Heart left ventricle (tissue), 16 donors: ENCODE results near the gene PTPRCAP. TPM values are rescaled to one million over a fixed set of nuclear protein-coding genes. Genes with fewer than 3 reads are reported as not detected.

ENCODE experiments used
- ATAC-seq, 4 donors: fragments of 200-7000 bp; cut with Tn5 transposase; one replicate each; pipeline ENCODE4 v1.9.1; 2020 to 2022; ENCODE audit warnings: moderate library complexity in 4 of 4, mild to moderate bottlenecking in 3 of 4, moderate number of reproducible peaks in 1 of 4
- DNase-seq, 5 donors: peaks; one replicate each; pipeline ENCODE4 v3.0.0-alpha.2; 2020
- H3K27ac ChIP-seq, 12 donors: fragments of 200-600 bp; sonication (generic) in 4 of 12; one replicate each; pipeline versions ENCODE4 v1.5.0 to v1.8.0; 2016 to 2022; ENCODE audit warnings: mild to moderate bottlenecking in 2 of 12
- H3K27me3 ChIP-seq, 9 donors: fragments of 200-600 bp; sonication (generic) in 2 of 9; one replicate each; pipeline versions ENCODE4 v1.5.1 to v1.8.0; 2016 to 2022; ENCODE audit warnings: mild to moderate bottlenecking in 3 of 9
- H3K36me3 ChIP-seq, 9 donors: fragments of 200-600 bp; sonication (generic) in 2 of 9; one replicate each; pipeline versions ENCODE4 v1.5.0 to v1.8.0; 2018 to 2022; ENCODE audit warnings: mild to moderate bottlenecking in 2 of 9
- H3K4me1 ChIP-seq, 12 donors: fragments of 200-600 bp; sonication (generic) in 4 of 12; one replicate each; pipeline versions ENCODE4 v1.5.0 to v1.8.0; 2016 to 2022; ENCODE audit warnings: mild to moderate bottlenecking in 3 of 12
- H3K4me3 ChIP-seq, 12 donors: fragments of 200-600 bp; sonication (generic) in 4 of 12; one replicate each; pipeline versions ENCODE4 v1.5.0 to v1.8.0; 2017 to 2022; ENCODE audit warnings: mild to moderate bottlenecking in 9 of 12, moderate library complexity in 4 of 12
- H3K9me3 ChIP-seq, 12 donors: fragments of 200-600 bp; sonication (generic) in 4 of 12; one replicate each; pipeline versions ENCODE4 v1.5.0 to v1.8.0; 2016 to 2022; ENCODE audit warnings: mild to moderate bottlenecking in 1 of 12
- POLR2A ChIP-seq, 2 donors: fragments of 450-650 bp; IDR thresholded peaks; one replicate each; pipeline ENCODE4 v1.6.1; 2017; ENCODE audit warnings: antibody characterized with exemption in 2 of 2, mild to moderate bottlenecking in 2 of 2, moderate library complexity in 2 of 2
- WGBS, 4 donors: extraction: QIAGEN DNeasy Blood & Tissue Kit in 2 of 4; methylation state at CpG; one replicate each; pipeline versions ENCODE4 v1.1.5 to v1.1.7; 2013 to 2018; 5-methylcytosine and 5-hydroxymethylcytosine counted together
- intact Hi-C, 10 donors: fragments of 100-400 bp; cut with DNase I; formaldehyde crosslinking; loops; one replicate each; pipeline versions ENCODE4 v1.11.1 to v1.14.2; 2022
- polyA plus RNA-seq, 2 donors: library from polyadenylated mRNA; stranded (reverse); fragments of 200-250 nt; gene quantifications; one replicate each; pipeline ENCODE4 v1.2.3, GENCODE V29; 2013
- total RNA-seq, 9 donors: library from RNA; depleted of rRNA in 2 of 9; stranded (reverse); fragments of >200 nt in 2 of 9; fragmentation: NEBNext Ultra II Directional in 3 of 9; extraction: Animal tissue kit (Norgen Biotek cat#: 25700) in 3 of 9; gene quantifications; one replicate each; pipeline versions ENCODE4 v1.1.0 to v1.2.4, GENCODE V29; 2016 to 2023
- TF ChIP-seq, protein P1 (sequence below), 12 donors: fragments of 200-600 bp; sonication (generic) in 4 of 12; IDR thresholded peaks; one replicate each; pipeline versions ENCODE4 v1.5.0 to v1.8.0; 2018 to 2022; ENCODE audit warnings: antibody characterized with exemption in 12 of 12, mild to moderate bottlenecking in 5 of 12
- donor health status: ischemic (EF 13 %, LVEDD 7.1; RV severe dilation, severe dysfunction).
- donor health status: healthy with polysubstance abuse.
- donor health status: DM: no; HTN: yes; CAD: no.
- donor health status: DM: no; HTN: no; CAD: no.
- donor health status: ischemic (EF 25% LVEDD 6.9; RV normal size, moderate dysfunction).
- donor health status: ischemic (EF 25% LVEDD 5.7; RV mildly dilated, moderate dysfunction).
- donor health status: healthy.
- donor health status: DM: yes; HTN: yes; CAD: no.
- donor health status: ischemic (EF 35%, LVEDD 5.7; RV mildly dilated, moderate dysfunction).
- donor health status: nonischemic (EF 11% LVEDD 7.7; RV severe dilation, severe dysfunction).
- donor health status: DM: yes; HTN: yes; CAD: no.
- donor health status: PGD.
- donor health status: ischemic (EF 29% LVEDD 5.4; RV normal size, mild dysfunction).
- donor health status: nonischemic (EF 23%, LVEDD 6.1; RV moderate dilation, normal function).

Gene PTPRCAP
- total and polyA plus RNA-seq, 11 donors: 0.50 to 11.0 (median 1.3) TPM

DNA sequence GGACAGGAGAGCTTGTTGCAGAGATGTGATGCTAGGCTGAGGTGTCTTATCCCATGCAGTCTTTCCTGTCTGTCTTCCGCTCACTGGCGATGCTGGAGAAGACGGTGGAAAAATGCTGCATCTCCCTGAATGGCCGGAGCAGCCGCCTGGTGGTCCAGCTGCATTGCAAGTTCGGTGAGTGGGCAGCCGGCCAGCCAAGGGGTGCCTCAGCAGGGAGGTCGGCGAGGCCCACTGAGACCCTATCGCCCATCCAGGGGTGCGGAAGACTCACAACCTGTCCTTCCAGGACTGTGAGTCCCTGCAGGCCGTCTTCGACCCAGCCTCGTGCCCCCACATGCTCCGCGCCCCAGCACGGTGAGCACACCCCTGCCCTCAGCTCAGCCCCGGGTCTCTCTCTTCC is 44.0 kb downstream of the PTPRCAP start:
- H3K9me3 ChIP-seq: no peaks in the 10 kb centered on the region
- H3K4me1 ChIP-seq: peaks cover 0 to 47% (median 23%) of the 10 kb centered on the region in 12 donors
- WGBS, 4 donors: 90 to 95% (median 93%) methylated on average over 13 to 18 of the region's 18 CpGs
- ATAC-seq (no peak), DNase-seq (no peak)
- TF ChIP-seq, protein P1, sequence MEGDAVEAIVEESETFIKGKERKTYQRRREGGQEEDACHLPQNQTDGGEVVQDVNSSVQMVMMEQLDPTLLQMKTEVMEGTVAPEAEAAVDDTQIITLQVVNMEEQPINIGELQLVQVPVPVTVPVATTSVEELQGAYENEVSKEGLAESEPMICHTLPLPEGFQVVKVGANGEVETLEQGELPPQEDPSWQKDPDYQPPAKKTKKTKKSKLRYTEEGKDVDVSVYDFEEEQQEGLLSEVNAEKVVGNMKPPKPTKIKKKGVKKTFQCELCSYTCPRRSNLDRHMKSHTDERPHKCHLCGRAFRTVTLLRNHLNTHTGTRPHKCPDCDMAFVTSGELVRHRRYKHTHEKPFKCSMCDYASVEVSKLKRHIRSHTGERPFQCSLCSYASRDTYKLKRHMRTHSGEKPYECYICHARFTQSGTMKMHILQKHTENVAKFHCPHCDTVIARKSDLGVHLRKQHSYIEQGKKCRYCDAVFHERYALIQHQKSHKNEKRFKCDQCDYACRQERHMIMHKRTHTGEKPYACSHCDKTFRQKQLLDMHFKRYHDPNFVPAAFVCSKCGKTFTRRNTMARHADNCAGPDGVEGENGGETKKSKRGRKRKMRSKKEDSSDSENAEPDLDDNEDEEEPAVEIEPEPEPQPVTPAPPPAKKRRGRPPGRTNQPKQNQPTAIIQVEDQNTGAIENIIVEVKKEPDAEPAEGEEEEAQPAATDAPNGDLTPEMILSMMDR (IDR thresholded peaks at IDR 0.05): no peak
- TF ChIP-seq POLR2A (IDR thresholded peaks at IDR 0.05): no peak
- peaks cover 0 to 42% (median 23%) of the 10 kb centered on the region in 9 donors for H3K36me3 ChIP-seq
- no peaks in the 10 kb centered on the region for H3K27me3 ChIP-seq
- no peak overlapping the region for H3K27ac ChIP-seq
- intact Hi-C loops: loop anchor here in 3 of 10 donors (5.0 kb wide), 2 partner anchors 89 to 114 kb away; partner anchors contain the start of genes CDK2AP2 (in 3 of the 3), PITPNM1 (in 3 of the 3) and AIP (in 1 of the 3)
- no peak overlapping the region for H3K4me3 ChIP-seq

DNA sequence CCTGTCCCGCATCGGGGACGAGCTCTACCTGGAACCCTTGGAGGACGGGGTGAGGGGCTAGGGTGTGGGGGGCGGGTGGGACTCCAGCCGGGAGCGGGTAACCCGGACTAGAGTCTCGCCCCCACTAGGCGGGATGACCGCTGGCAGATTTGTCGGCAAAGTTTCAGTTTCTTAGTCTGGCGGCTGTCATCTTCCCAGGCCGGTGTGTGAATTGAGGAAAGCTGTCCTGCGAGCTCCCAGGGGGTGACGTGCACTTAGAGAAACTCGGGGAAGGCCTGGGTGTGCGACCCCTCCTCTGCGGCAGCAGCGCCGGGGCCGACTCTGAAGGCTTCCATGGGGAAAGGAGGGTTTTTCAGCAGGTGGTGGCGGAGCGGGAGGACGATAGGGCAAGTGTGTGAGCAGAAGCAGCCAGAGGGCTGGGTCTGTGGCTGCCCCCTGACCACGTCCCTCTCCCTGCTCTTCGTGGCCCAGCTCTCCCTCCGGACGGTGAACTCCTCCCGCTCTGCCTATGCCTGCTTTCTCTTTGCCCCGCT is 45.2 kb downstream of the PTPRCAP start:
- H3K4me1 ChIP-seq: peaks cover 0 to 36% (median 20%) of the 10 kb centered on the region in 12 donors
- peaks cover 0 to 30% (median 11%) of the 10 kb centered on the region in 9 donors for H3K36me3 ChIP-seq
- intact Hi-C loops: loop anchor here in 3 of 10 donors (5.0 kb wide), 2 partner anchors 90 to 115 kb away; partner anchors contain the start of genes CDK2AP2 (in 3 of the 3), PITPNM1 (in 3 of the 3) and AIP (in 1 of the 3)
- TF ChIP-seq POLR2A (IDR thresholded peaks at IDR 0.05): no peak
- TF ChIP-seq, protein P1 (IDR thresholded peaks at IDR 0.05): no peak
- H3K27ac ChIP-seq: peak overlapping the region in 11 of 12 donors; percentile 32 to 93 (median 84)
- H3K4me3 ChIP-seq: peak overlapping the region; percentile 51 to 93 (median 78)
- WGBS, 4 donors: 6 to 14% (median 10%) methylated on average over 18 to 31 of the region's 31 CpGs
- ATAC-seq (peak in 1 of 4 donors; percentile 8), DNase-seq (no peak)
- no peaks in the 10 kb centered on the region for H3K9me3 ChIP-seq
- H3K27me3 ChIP-seq: no peaks in the 10 kb centered on the region

DNA sequence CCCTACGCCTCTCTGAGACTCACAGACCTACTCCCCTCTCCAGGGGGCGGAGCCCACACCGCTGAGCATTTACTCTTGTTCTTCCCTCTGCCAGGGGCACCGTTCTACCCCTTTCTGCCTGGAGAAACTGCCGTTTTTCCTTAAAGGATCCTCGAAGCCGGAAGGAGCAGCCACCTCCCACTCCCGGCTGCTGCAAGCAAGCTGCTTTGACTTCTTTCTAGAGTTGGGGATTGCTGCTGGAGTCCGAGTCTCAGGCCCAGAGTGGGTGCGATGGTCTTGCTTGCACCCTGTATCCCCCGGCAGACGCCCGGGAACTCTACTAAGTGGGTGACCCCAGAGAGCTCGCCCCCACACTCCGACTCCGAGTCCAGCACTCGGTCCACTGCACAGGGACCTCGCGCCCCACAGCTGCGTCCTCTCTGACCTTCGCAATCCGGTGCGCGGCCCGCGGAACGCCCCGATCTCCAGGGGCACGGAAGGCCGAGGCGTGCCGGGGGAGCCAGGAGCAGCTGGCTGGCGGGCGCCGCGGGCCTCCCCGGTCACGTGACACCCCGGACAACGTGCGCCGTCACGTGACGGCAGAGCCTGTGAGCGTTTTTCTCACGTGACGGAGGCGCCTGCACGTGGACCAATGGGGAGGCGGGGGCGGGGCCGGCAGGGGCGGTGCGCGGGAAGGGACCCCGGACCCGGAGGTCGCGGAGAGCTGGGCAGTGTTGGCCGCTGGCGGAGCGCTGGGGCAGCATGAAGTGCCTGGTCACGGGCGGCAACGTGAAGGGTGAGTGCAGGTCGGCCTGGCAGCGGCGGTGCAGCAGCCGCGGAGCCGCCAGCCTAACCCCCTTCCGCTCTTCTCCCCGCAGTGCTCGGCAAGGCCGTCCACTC is 45.9 kb downstream of the PTPRCAP start, which contains the start of gene RAD9A:
TSS of gene RAD9A (plus strand) at position 683 of the 879 bp plus-strand sequence. CDS start at position 742, 59 bp downstream.
- H3K4me3 ChIP-seq: peak within 1 kb of the TSS; percentile 51 to 93 (median 78)
- WGBS, 4 donors: 0 to 2% (median 1%) methylated on average over 31 to 75 of the region's 75 CpGs
- H3K4me1 ChIP-seq: peaks cover 0 to 36% (median 16%) of the 10 kb centered on the region in 12 donors
- peak; percentile 96 to 99 (median 97) for DNase-seq
- intact Hi-C loops: loop anchor here in 6 of 10 donors (2.0 to 5.0 kb wide), 3 partner anchors 91 to 116 kb away; partner anchors contain the start of genes CDK2AP2 (in 3 of the 6), PITPNM1 (in 3 of the 6) and AIP (in 1 of the 6)
- no peaks in the 10 kb centered on the region for H3K9me3 ChIP-seq
- peak; percentile 65 to 89 (median 86) for ATAC-seq
- H3K36me3 ChIP-seq: peaks cover 0 to 23% (median 7%) of the 10 kb centered on the region in 9 donors
- peak within 1 kb of the TSS; percentile 45 to 93 (median 81) for H3K27ac ChIP-seq
- TF ChIP-seq, protein P1 (IDR thresholded peaks at IDR 0.05): no peak
- peak in 1 of 2 donors; percentile 79 for TF ChIP-seq POLR2A (IDR thresholded peaks at IDR 0.05)
- no peaks in the 10 kb centered on the region for H3K27me3 ChIP-seq
